Adrenal gland (tissue), 5 donors: Measurements from ENCODE around the gene FTCDNL1.

Experiments
- CTCF ChIP-seq, 6 experiments: fragments of 450-650 bp in 4 of 6; fragments of 200-600 bp in 2 of 6; sonication (generic) in 1 of 6; IDR thresholded peaks; 1 replicate in 5 of 6; 2 replicates in 1 of 6; pipeline versions ENCODE4 v1.5.1 to v1.8.0; 2016 to 2021; ENCODE audit warnings: antibody characterized with exemption in 6 of 6, mild to moderate bottlenecking in 2 of 6, moderate library complexity in 1 of 6
- POLR2A ChIP-seq, 2 donors: fragments of 450-650 bp; IDR thresholded peaks; one replicate each; pipeline ENCODE4 v1.6.1; 2017; ENCODE audit warnings: antibody characterized with exemption in 2 of 2, mild to moderate bottlenecking in 2 of 2, moderate library complexity in 1 of 2
- donor health status: DM: no; HTN: no; CAD: no.

GRCh38 chr2:199841409-199841808 lies 9.6 kb downstream of the FTCDNL1 start:
- TF ChIP-seq POLR2A (IDR thresholded peaks at IDR 0.05) (no peak), CTCF (IDR thresholded peaks at IDR 0.05) (no peak)
